H9 (cell line): ENCODE data around the gene UCP2. TPM values are rescaled to one million over a fixed set of nuclear protein-coding genes. Genes with fewer than 3 reads are reported as not detected.
A peak's percentile ranks its signal among the peaks of the same experiment; 100 is the strongest.

Experiments
- DNase-seq: peaks from one replicate; pipeline ENCODE4 v3.0.0-alpha.2; 2017
- H2AFZ ChIP-seq: one replicate; pipeline ENCODE4 v1.6.1; 2013; ENCODE audit warnings: mild to moderate bottlenecking, low read length, control low read depth, moderate library complexity
- H2AK5ac ChIP-seq: 2 replicates; pipeline ENCODE4 v1.6.1; 2013; ENCODE audit warnings: low read length, control low read depth, mixed read lengths; ENCODE audit not compliant: insufficient read length
- H2BK120ac ChIP-seq: one replicate; pipeline ENCODE4 v1.6.1; 2013; ENCODE audit warnings: low read depth, mild to moderate bottlenecking, low read length, control low read depth, inconsistent platforms; ENCODE audit not compliant: poor library complexity, severe bottlenecking
- H2BK12ac ChIP-seq: 2 replicates; pipeline ENCODE4 v1.6.1; 2013; ENCODE audit warnings: low read length, control low read depth, mixed read lengths, low read depth; ENCODE audit not compliant: insufficient read length
- H2BK15ac ChIP-seq: 2 replicates; pipeline ENCODE4 v1.6.1; 2013; ENCODE audit warnings: low read depth, low read length, control low read depth
- H2BK20ac ChIP-seq: one replicate; pipeline ENCODE4 v1.6.1; 2013; ENCODE audit warnings: low read depth, mild to moderate bottlenecking, low read length, control low read depth, inconsistent platforms; ENCODE audit not compliant: poor library complexity, severe bottlenecking
- H2BK5ac ChIP-seq: 2 replicates; pipeline ENCODE4 v1.6.1; 2013; ENCODE audit warnings: low read length, control low read depth, mixed read lengths; ENCODE audit not compliant: insufficient read length
- H3K14ac ChIP-seq: 2 replicates; pipeline ENCODE4 v1.6.1; 2013; ENCODE audit warnings: low read length, control low read depth; ENCODE audit not compliant: insufficient read depth
- H3K18ac ChIP-seq: 2 replicates; pipeline ENCODE4 v1.6.1; 2013; ENCODE audit warnings: low read depth, mild to moderate bottlenecking, mixed read lengths, low read length, control low read depth; ENCODE audit not compliant: insufficient read length
- H3K23ac ChIP-seq: 2 replicates; pipeline ENCODE4 v1.6.1; 2013; ENCODE audit warnings: low read length, control low read depth, mixed read lengths, low read depth; ENCODE audit not compliant: insufficient read length
- H3K23me2 ChIP-seq: 2 replicates; pipeline ENCODE4 v1.6.1; 2013; ENCODE audit warnings: low read depth, mild to moderate bottlenecking, mixed read lengths, low read length, control low read depth; ENCODE audit not compliant: insufficient read length, poor library complexity, severe bottlenecking
- H3K27ac ChIP-seq: 2 replicates; pipeline ENCODE4 v1.5.1; 2013; ENCODE audit warnings: low read length, control low read depth, mixed read lengths, low read depth; ENCODE audit not compliant: insufficient read length
- H3K27me3 ChIP-seq: 2 replicates; pipeline ENCODE4 v1.6.1; 2013; ENCODE audit warnings: low read length, control low read depth, inconsistent platforms; ENCODE audit not compliant: insufficient read depth
- H3K4ac ChIP-seq: 2 replicates; pipeline ENCODE4 v1.6.1; 2013; ENCODE audit warnings: low read depth, mild to moderate bottlenecking, control low read depth, inconsistent platforms, low read length, moderate library complexity
- H3K4me1 ChIP-seq: 2 replicates; pipeline ENCODE4 v1.6.1; 2013; ENCODE audit warnings: low read length, control low read depth, inconsistent platforms; ENCODE audit not compliant: insufficient read depth
- H3K4me2 ChIP-seq: 2 replicates; pipeline ENCODE4 v1.6.1; 2013; ENCODE audit warnings: low read length, control low read depth, mixed read lengths; ENCODE audit not compliant: insufficient read length, insufficient read depth
- H3K56ac ChIP-seq: 2 replicates; pipeline ENCODE4 v1.6.1; 2013; ENCODE audit warnings: low read depth, mild to moderate bottlenecking, mixed read lengths, low read length, control low read depth; ENCODE audit not compliant: insufficient read length
- H3K79me1 ChIP-seq: 2 replicates; pipeline ENCODE4 v1.6.1; 2013; ENCODE audit warnings: low read depth, mild to moderate bottlenecking, moderate library complexity, low read length, control low read depth, inconsistent platforms; ENCODE audit not compliant: insufficient read depth, poor library complexity, severe bottlenecking
- H3K79me2 ChIP-seq: 2 replicates; pipeline ENCODE4 v1.6.1; 2013; ENCODE audit warnings: low read length, control low read depth, inconsistent platforms; ENCODE audit not compliant: insufficient read depth
- H3K9ac ChIP-seq: 2 replicates; pipeline ENCODE4 v1.6.1; 2013; ENCODE audit warnings: low read length, control low read depth, mixed read lengths; ENCODE audit not compliant: insufficient read length; ENCODE audit errors: extremely low read depth
- H3K9me3 ChIP-seq: one replicate; pipeline ENCODE4 v1.6.1; 2013; ENCODE audit warnings: low read depth, low read length, inconsistent platforms; ENCODE audit not compliant: control insufficient read depth
- H3T11ph ChIP-seq: one replicate; pipeline ENCODE4 v1.6.1; 2013; ENCODE audit warnings: mild to moderate bottlenecking, low read length, control low read depth, inconsistent platforms
- H4K20me1 ChIP-seq: one replicate; pipeline ENCODE4 v1.6.1; 2013; ENCODE audit not compliant: control insufficient read depth, insufficient read length, insufficient read depth
- H4K5ac ChIP-seq: 2 replicates; pipeline ENCODE4 v1.6.1; 2013; ENCODE audit warnings: low read depth, mild to moderate bottlenecking, mixed read lengths, low read length, control low read depth; ENCODE audit not compliant: insufficient read length
- H4K8ac ChIP-seq: replicated peaks from 2 replicates; pipeline ENCODE4 v1.6.1; 2013; ENCODE audit warnings: low read length, control low read depth, mixed read lengths, low read depth; ENCODE audit not compliant: insufficient read length
- H4K91ac ChIP-seq: 2 replicates; pipeline ENCODE4 v1.6.1; 2013; ENCODE audit warnings: low read depth, mild to moderate bottlenecking, moderate library complexity, mixed read lengths, low read length, control low read depth; ENCODE audit not compliant: insufficient read length
- H3K27ac Mint-ChIP-seq, 3 experiments: 2 replicates in 2 of 3; 3 replicates in 1 of 3; pipeline ENCODE4 v1.8.0; 2020 to 2021; ENCODE audit warnings: mixed read lengths in 3 of 3, mild to moderate bottlenecking in 1 of 3, moderate library complexity in 1 of 3
- H3K27me3 Mint-ChIP-seq: 2 replicates; pipeline ENCODE4 v1.8.0; 2021; ENCODE audit warnings: low read depth, mild to moderate bottlenecking, moderate library complexity, mixed read lengths
- H3K36me3 Mint-ChIP-seq, 3 experiments: 2 replicates in 2 of 3; 3 replicates in 1 of 3; pipeline ENCODE4 v1.8.0; 2020 to 2021; ENCODE audit warnings: low read depth in 3 of 3, mixed read lengths in 3 of 3; ENCODE audit not compliant: insufficient read depth in 1 of 3
- H3K4me1 Mint-ChIP-seq, 2 experiments: 2 replicates each; pipeline ENCODE4 v1.8.0; 2020; ENCODE audit warnings: mixed read lengths in 2 of 2
- H3K4me3 Mint-ChIP-seq, 2 experiments: 2 replicates in 1 of 2; 3 replicates in 1 of 2; pipeline ENCODE4 v1.8.0; 2020 to 2021; ENCODE audit warnings: mild to moderate bottlenecking in 2 of 2, mixed read lengths in 2 of 2, moderate library complexity in 1 of 2
- H3K9me3 Mint-ChIP-seq, 2 experiments: 2 replicates in 1 of 2; 3 replicates in 1 of 2; pipeline ENCODE4 v1.8.0; 2020; ENCODE audit warnings: mild to moderate bottlenecking in 2 of 2, mixed read lengths in 2 of 2, moderate library complexity in 1 of 2
- WGBS: extraction: QIAGEN DNeasy Blood & Tissue Kit; methylation state at CpG from one replicate; pipeline ENCODE4 v1.1.7; 2013; ENCODE audit warnings: missing lambda C conversion rate, low lambda C conversion rate, mixed read lengths; ENCODE audit not compliant: insufficient read length; ENCODE audit errors: extremely low coverage; 5-methylcytosine and 5-hydroxymethylcytosine counted together
- total RNA-seq: library from RNA; stranded (reverse); gene quantifications from 2 replicates; pipeline ENCODE4 v1.2.1, GENCODE V29; 2021
- TF ChIP-seq, protein P1 (sequence below): fragments of 200-600 bp; sonication (generic); conservative IDR thresholded peaks from 3 replicates; pipeline ENCODE4 v1.8.0; 2021; ENCODE audit warnings: antibody characterized with exemption, mild to moderate bottlenecking

Gene UCP2
- total RNA-seq, 1 experiment from 2014 or later: 62.1 TPM

DNA sequence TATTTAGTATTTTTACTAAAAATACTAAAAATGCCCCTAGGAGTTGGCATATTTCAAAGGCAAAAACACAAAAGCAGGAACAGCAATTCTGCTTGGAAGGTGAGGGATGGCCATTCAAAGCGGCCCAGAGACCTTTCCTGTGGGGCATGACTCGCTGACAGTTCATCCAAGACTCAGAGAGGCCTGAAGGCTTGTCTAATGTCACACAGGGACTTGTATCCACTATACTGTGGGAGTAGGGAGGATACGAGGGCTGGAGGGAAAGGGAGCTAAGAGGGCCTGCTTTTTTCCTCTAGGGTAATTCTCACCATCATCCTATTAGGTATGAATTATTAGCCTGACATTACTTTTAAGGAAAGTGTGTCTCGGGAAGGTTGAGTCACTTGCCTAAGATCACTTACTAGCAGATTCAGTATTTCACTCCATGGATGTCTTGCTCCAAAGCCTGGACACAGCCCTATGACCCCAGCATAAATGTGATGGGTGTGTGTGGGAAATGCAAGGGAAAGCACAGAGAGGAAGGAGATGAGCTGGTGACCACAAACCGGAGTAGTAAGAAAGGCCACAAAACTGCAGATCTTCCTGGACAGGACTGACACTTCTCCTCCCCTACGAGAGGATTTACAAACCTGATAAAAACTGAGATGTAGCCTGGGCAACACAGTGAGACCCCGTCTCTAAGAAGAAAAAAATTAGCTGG, 43.0 kb upstream of the UCP2 start:
- Histone ChIP-seq H2BK20ac (no peak overlapping the region), H4K5ac (no peak overlapping the region), H3K27me3 (no peaks in the 10 kb centered on the region), H3K9me3 (no peaks in the 10 kb centered on the region), H3K79me1 (no peaks in the 10 kb centered on the region), H4K91ac (no peak overlapping the region), H3K23me2 (no peaks in the 10 kb centered on the region), H3K27ac (no peak overlapping the region), H2BK15ac (no peak overlapping the region), H2AFZ (no peak overlapping the region), H3K14ac (no peak overlapping the region), H3K4me1 (no peaks in the 10 kb centered on the region), H3K23ac (no peak overlapping the region), H3K56ac (no peak overlapping the region), H3K18ac (no peak overlapping the region), H2BK5ac (no peak overlapping the region), H3K9ac (no peak overlapping the region), H3T11ph (no peak overlapping the region), H3K79me2 (no peaks in the 10 kb centered on the region), H2BK120ac (no peak overlapping the region), H4K8ac (no peak overlapping the region), H2BK12ac (no peak overlapping the region), H2AK5ac (no peak overlapping the region), H4K20me1 (no peaks in the 10 kb centered on the region), H3K4ac (no peak overlapping the region), H3K4me2 (no peak overlapping the region)
- peaks cover 0 to 8% (median 7%) of the 10 kb centered on the region in 3 experiments; a peak in 5 of 7 replicates for H3K36me3 Mint-ChIP-seq
- H3K9me3 Mint-ChIP-seq: no peaks in the 10 kb centered on the region
- peaks cover 0 to 7% of the 10 kb centered on the region in 2 experiments; a peak in 2 of 4 replicates for H3K4me1 Mint-ChIP-seq
- H3K4me3 Mint-ChIP-seq: no peak overlapping the region
- TF ChIP-seq, protein P1, sequence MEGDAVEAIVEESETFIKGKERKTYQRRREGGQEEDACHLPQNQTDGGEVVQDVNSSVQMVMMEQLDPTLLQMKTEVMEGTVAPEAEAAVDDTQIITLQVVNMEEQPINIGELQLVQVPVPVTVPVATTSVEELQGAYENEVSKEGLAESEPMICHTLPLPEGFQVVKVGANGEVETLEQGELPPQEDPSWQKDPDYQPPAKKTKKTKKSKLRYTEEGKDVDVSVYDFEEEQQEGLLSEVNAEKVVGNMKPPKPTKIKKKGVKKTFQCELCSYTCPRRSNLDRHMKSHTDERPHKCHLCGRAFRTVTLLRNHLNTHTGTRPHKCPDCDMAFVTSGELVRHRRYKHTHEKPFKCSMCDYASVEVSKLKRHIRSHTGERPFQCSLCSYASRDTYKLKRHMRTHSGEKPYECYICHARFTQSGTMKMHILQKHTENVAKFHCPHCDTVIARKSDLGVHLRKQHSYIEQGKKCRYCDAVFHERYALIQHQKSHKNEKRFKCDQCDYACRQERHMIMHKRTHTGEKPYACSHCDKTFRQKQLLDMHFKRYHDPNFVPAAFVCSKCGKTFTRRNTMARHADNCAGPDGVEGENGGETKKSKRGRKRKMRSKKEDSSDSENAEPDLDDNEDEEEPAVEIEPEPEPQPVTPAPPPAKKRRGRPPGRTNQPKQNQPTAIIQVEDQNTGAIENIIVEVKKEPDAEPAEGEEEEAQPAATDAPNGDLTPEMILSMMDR: no peak
- H3K27ac Mint-ChIP-seq: 0 out of 7 replicates have a peak overlapping the region, but pooled peaks of 1 of the 3 experiments have one; percentile 36
- WGBS: no CpG with 5 or more reads among the region's 7 CpGs
- no peaks in the 10 kb centered on the region for H3K27me3 Mint-ChIP-seq
- no peak for DNase-seq
